Activated T-helper 9 cell treated with anti-CD3 and anti-CD28 coated beads, Interleukin-2, amount 50 U/mL, for 16 hours (primary cell): ENCODE data around the gene PDE4DIP.
"Not testable (repeated sequence)": the region's sequence is repeated elsewhere in the genome, so short reads cannot be mapped to it uniquely, and the experiment has no call there.

Experiments used
- DNase-seq: peaks from one replicate; pipeline ENCODE4 v3.0.0-alpha.2; 2020; ENCODE audit warnings: low read depth

The PDE4DIP gene

GRCh38 chr1:148975866-148976537 is 131.8 kb downstream of the PDE4DIP start:
- not testable (repeated sequence) for DNase-seq

- not testable (repeated sequence) for DNase-seq
These were observed 133.6 kb downstream of the PDE4DIP start for GRCh38 chr1:148977785-148978184.

GRCh38 chr1:148989378-148989777 is 145.2 kb downstream of the PDE4DIP start:
- DNase-seq: not testable (repeated sequence)

GRCh38 chr1:148990233-148990788 is 146.1 kb downstream of the PDE4DIP start:
- not testable (repeated sequence) for DNase-seq

GRCh38 chr1:148991818-148992217 is 147.6 kb downstream of the PDE4DIP start:
- DNase-seq: not testable (repeated sequence)

GRCh38 chr1:148992364-148992763 is 148.1 kb downstream of the PDE4DIP start:
- not testable (repeated sequence) for DNase-seq

- DNase-seq: not testable (repeated sequence)
These were observed 152.4 kb downstream of the PDE4DIP start for GRCh38 chr1:148996449-148997224.

- not testable (repeated sequence) for DNase-seq
These were observed 153.2 kb downstream of the PDE4DIP start for GRCh38 chr1:148997405-148997804.

- DNase-seq: not testable (repeated sequence)
These were observed 158.4 kb downstream of the PDE4DIP start for GRCh38 chr1:149002664-149003063.

GRCh38 chr1:149008326-149008725 is 164.1 kb downstream of the PDE4DIP start:
- DNase-seq: not testable (repeated sequence)

- not testable (repeated sequence) for DNase-seq
These were observed 164.5 kb downstream of the PDE4DIP start for GRCh38 chr1:149008769-149009168.

- DNase-seq: not testable (repeated sequence)
These were observed 165.5 kb downstream of the PDE4DIP start for GRCh38 chr1:149009761-149010160.

- not testable (repeated sequence) for DNase-seq
These were observed 168.4 kb downstream of the PDE4DIP start for GRCh38 chr1:149012599-149012998.

- DNase-seq: not testable (repeated sequence)
These were observed 169.3 kb downstream of the PDE4DIP start for GRCh38 chr1:149013513-149013912.

GRCh38 chr1:149015522-149015921 is 171.3 kb downstream of the PDE4DIP start:
- not testable (repeated sequence) for DNase-seq

GRCh38 chr1:149016626-149017025 is 172.4 kb downstream of the PDE4DIP start:
- DNase-seq: not testable (repeated sequence)

- not testable (repeated sequence) for DNase-seq
These were observed 174.3 kb downstream of the PDE4DIP start for GRCh38 chr1:149018577-149018976.

GRCh38 chr1:149024327-149024726 is 180.1 kb downstream of the PDE4DIP start:
- not testable (repeated sequence) for DNase-seq

GRCh38 chr1:149033916-149034315 is 189.7 kb downstream of the PDE4DIP start:
- not testable (repeated sequence) for DNase-seq

- not testable (repeated sequence) for DNase-seq
These were observed 198.8 kb downstream of the PDE4DIP start for GRCh38 chr1:149043056-149043455.

GRCh38 chr1:149064611-149065010 is 220.4 kb downstream of the PDE4DIP start:
- DNase-seq: not testable (repeated sequence)

GRCh38 chr1:149075505-149076127 is 231.4 kb downstream of the PDE4DIP start:
- not testable (repeated sequence) for DNase-seq
